ENCODE results near the gene FAU. TPM values are rescaled to one million over a fixed set of nuclear protein-coding genes. Genes with fewer than 3 reads are reported as not detected.

FAU gene
- polyA plus RNA-seq, 2 of the 4 experiments (the other 2 are of a cell fraction): 591 to 878 TPM

GRCh38 chr11:65131895-65132237 is 9.9 kb upstream of the FAU start (continued):
- TF ChIP-seq ZNF302 (CRISPR knock-in tag; IDR thresholded peaks at IDR 0.05) (no peak), ESRRA (IDR thresholded peaks at IDR 0.05; ENCODE audit: borderline replicate concordance, low read length) (no peak), ZSCAN20 (CRISPR knock-in tag; IDR thresholded peaks at IDR 0.05) (no peak), CBX2 (IDR thresholded peaks at IDR 0.05; ENCODE audit: borderline replicate concordance, low read depth) (no peak), CHD4 (IDR thresholded peaks at IDR 0.05; ENCODE audit: borderline replicate concordance) (no peak)

GRCh38 chr11:65131417-65131776 is 9.5 kb upstream of the FAU start:
- Histone ChIP-seq H3K4me3 (no peak overlapping the region), H3K27ac (no peak overlapping the region), H3K4me2 (no peak overlapping the region), H3K4me1 (peaks cover 15% of the 10 kb centered on the region), H3K9me3 (no peaks in the 10 kb centered on the region)
- FAIRE-seq (no peak), ATAC-seq (no peak), DNase-seq (ENCODE audit: low read depth in 1 of 2, low spot score in 1 of 2) (no peak)
- TF ChIP-seq E2F6 (IDR thresholded peaks at IDR 0.05; ENCODE audit: borderline replicate concordance, low read depth) (no peak), HOXA7 (CRISPR knock-in tag; IDR thresholded peaks at IDR 0.05) (no peak), REST (IDR thresholded peaks at IDR 0.05) (no peak), CHD2 (IDR thresholded peaks at IDR 0.05; ENCODE audit: low read length, partially characterized antibody) (no peak), HOXB13 (CRISPR knock-in tag; IDR thresholded peaks at IDR 0.05; ENCODE audit: low read depth) (no peak), NR3C1 (IDR thresholded peaks at IDR 0.05) (no peak), TP53 (CRISPR knock-in tag; IDR thresholded peaks at IDR 0.05) (no peak), ZFP36 (IDR thresholded peaks at IDR 0.05; ENCODE audit: borderline replicate concordance, partially characterized antibody) (no peak)
- 79% methylated on average over 3 of the region's 3 CpGs for WGBS (ENCODE audit: missing lambda C conversion rate)
- POLR2A ChIA-PET: interaction anchor here (0.5 to 2.1 kb wide), 2 partner anchors 9 to 352 kb away, joined by 3 to 14 read pairs; partner anchors contain the start of genes FAU and MRPL49
- CTCF ChIA-PET: interaction anchor here (0.6 to 7.3 kb wide), 6 partner anchors 12 to 471 kb away, joined by 3 to 75 read pairs (median 6); partner anchors contain the start of genes FAU, MRPL49, TM7SF2 and ZNHIT2

- 92% methylated on average over 14 of the region's 19 CpGs for WGBS (ENCODE audit: missing lambda C conversion rate)
- H3K9me3 ChIP-seq: no peaks in the 10 kb centered on the region
- FAIRE-seq: no peak
- ChIA-PET CTCF (interaction anchor here (0.6 to 7.3 kb wide), 7 partner anchors 11 to 472 kb away, joined by 3 to 75 read pairs (median 3); partner anchors contain the start of genes FAU, MRPL49, TM7SF2 and ZNHIT2), POLR2A (interaction anchor here (2.1 kb wide), 1 partner anchor 9 kb away, joined by 14 read pairs; the partner anchor contains the start of genes FAU and MRPL49)
- no peak overlapping the region for H3K4me2 ChIP-seq
- no peak overlapping the region for H3K27ac ChIP-seq
- no peak for ATAC-seq
- H3K4me1 ChIP-seq: peaks cover 14% of the 10 kb centered on the region
- H3K4me3 ChIP-seq: no peak overlapping the region
- DNase-seq (ENCODE audit: low read depth in 1 of 2, low spot score in 1 of 2): no peak
- TF ChIP-seq NFE2L2 (conservative IDR thresholded peaks at IDR 0.05; ENCODE audit: low read length) (no peak), REST (IDR thresholded peaks at IDR 0.05) (no peak), KDM1A (IDR thresholded peaks at IDR 0.05; ENCODE audit: low read depth) (no peak), JUNB (IDR thresholded peaks at IDR 0.05) (no peak), JUN (IDR thresholded peaks at IDR 0.05) (no peak), NPAS2 (CRISPR knock-in tag; IDR thresholded peaks at IDR 0.05; ENCODE audit: borderline replicate concordance) (no peak), BHLHE40 (IDR thresholded peaks at IDR 0.05; ENCODE audit: low read depth, low read length) (no peak), POLR2A (IDR thresholded peaks at IDR 0.05; ENCODE audit: low read length) (no peak), MYC (IDR thresholded peaks at IDR 0.05; ENCODE audit: borderline replicate concordance, low read length) (no peak), ESRRA (IDR thresholded peaks at IDR 0.05; ENCODE audit: borderline replicate concordance, low read length) (no peak), FOSL2 (IDR thresholded peaks at IDR 0.05) (no peak), FOSL2 (CRISPR knock-in tag; IDR thresholded peaks at IDR 0.05) (no peak), MAFK (IDR thresholded peaks at IDR 0.05; ENCODE audit: partially characterized antibody) (no peak), PBX3 (IDR thresholded peaks at IDR 0.05) (no peak), CBX2 (IDR thresholded peaks at IDR 0.05; ENCODE audit: borderline replicate concordance, low read depth) (no peak), POLR2AphosphoS2 (conservative IDR thresholded peaks at IDR 0.05; ENCODE audit: low read length) (no peak), HOXB13 (CRISPR knock-in tag; IDR thresholded peaks at IDR 0.05; ENCODE audit: low read depth) (no peak), FOXS1 (CRISPR knock-in tag; IDR thresholded peaks at IDR 0.05) (no peak)
Observed at GRCh38 chr11:65130631-65131416, 8.9 kb upstream of the FAU start.

All from A549 (cell line).